Testis (tissue), 2 donors: ENCODE results near the gene STRN.

Source experiments
- POLR2A ChIP-seq: fragments of 450-650 bp; IDR thresholded peaks from one replicate; pipeline ENCODE4 v1.6.1; 2017; ENCODE audit warnings: antibody characterized with exemption, mild to moderate bottlenecking, moderate library complexity
- TF ChIP-seq, protein P1 (sequence below), 3 experiments: fragments of 450-650 bp in 2 of 3; fragments of 200-600 bp in 1 of 3; sonication (generic) in 1 of 3; IDR thresholded peaks; one replicate each; pipeline ENCODE4 v1.5.1; 2016 to 2019; ENCODE audit warnings: antibody characterized with exemption in 3 of 3, mild to moderate bottlenecking in 2 of 3, moderate library complexity in 1 of 3

DNA sequence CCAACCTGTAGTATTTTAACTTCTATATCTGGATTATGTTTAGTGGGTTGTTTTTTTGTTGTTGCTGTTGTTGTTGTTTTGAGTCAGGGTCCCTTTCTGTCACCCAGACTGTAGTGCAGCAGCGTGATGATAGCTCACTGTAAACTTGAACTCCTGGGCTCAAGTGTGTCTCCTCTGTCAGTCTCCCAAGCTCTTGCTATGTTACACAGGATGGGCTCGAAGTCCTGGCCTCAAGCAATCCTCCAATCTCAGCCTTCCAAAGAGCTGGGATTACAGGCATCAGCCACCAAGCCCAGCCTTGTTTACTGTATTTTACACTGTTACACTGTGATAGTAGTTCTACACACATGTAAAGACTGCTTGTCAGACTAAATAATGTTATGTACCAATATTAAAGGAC is 9.7 kb upstream of the STRN start:
- no peak for TF ChIP-seq POLR2A
- TF ChIP-seq, protein P1, sequence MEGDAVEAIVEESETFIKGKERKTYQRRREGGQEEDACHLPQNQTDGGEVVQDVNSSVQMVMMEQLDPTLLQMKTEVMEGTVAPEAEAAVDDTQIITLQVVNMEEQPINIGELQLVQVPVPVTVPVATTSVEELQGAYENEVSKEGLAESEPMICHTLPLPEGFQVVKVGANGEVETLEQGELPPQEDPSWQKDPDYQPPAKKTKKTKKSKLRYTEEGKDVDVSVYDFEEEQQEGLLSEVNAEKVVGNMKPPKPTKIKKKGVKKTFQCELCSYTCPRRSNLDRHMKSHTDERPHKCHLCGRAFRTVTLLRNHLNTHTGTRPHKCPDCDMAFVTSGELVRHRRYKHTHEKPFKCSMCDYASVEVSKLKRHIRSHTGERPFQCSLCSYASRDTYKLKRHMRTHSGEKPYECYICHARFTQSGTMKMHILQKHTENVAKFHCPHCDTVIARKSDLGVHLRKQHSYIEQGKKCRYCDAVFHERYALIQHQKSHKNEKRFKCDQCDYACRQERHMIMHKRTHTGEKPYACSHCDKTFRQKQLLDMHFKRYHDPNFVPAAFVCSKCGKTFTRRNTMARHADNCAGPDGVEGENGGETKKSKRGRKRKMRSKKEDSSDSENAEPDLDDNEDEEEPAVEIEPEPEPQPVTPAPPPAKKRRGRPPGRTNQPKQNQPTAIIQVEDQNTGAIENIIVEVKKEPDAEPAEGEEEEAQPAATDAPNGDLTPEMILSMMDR (IDR thresholded peaks at IDR 0.05): no peak
